Ishikawa (cell line): ENCODE results near the gene GUCA1C.

Source experiments
- CEBPB ChIP-seq: IDR thresholded peaks from 2 replicates; pipeline ENCODE4 v1.6.1; 2012
- CREB1 ChIP-seq: IDR thresholded peaks from 2 replicates; pipeline ENCODE4 v1.6.1; 2012; ENCODE audit warnings: low read depth
- EGR1 ChIP-seq: IDR thresholded peaks from 2 replicates; pipeline ENCODE4 v1.6.1; 2012
- EP300 ChIP-seq: IDR thresholded peaks from 2 replicates; pipeline ENCODE4 v1.6.1; 2012; ENCODE audit warnings: borderline replicate concordance
- FOXM1 ChIP-seq: IDR thresholded peaks from 2 replicates; pipeline ENCODE4 v1.6.1; 2012; ENCODE audit warnings: low read depth, borderline replicate concordance
- NFIC ChIP-seq: IDR thresholded peaks from 2 replicates; pipeline ENCODE4 v1.6.1; 2012
- RAD21 ChIP-seq: IDR thresholded peaks from 2 replicates; pipeline ENCODE4 v1.6.1; 2012; ENCODE audit warnings: low read depth
- REST ChIP-seq: IDR thresholded peaks from 2 replicates; pipeline ENCODE4 v1.6.1; 2012; ENCODE audit warnings: low read depth, mild to moderate bottlenecking
- TAF1 ChIP-seq: IDR thresholded peaks from 2 replicates; pipeline ENCODE4 v1.6.1; 2012; ENCODE audit warnings: low read depth, mild to moderate bottlenecking
- TCF12 ChIP-seq: IDR thresholded peaks from 2 replicates; pipeline ENCODE4 v1.6.1; 2012; ENCODE audit warnings: low read depth
- TEAD4 ChIP-seq: IDR thresholded peaks from 2 replicates; pipeline ENCODE4 v1.6.1; 2012
- USF1 ChIP-seq: IDR thresholded peaks from 2 replicates; pipeline ENCODE4 v1.6.1; 2012
- YY1 ChIP-seq: IDR thresholded peaks from 2 replicates; pipeline ENCODE4 v1.6.1; 2012; ENCODE audit warnings: low read depth
- ZBTB7A ChIP-seq: IDR thresholded peaks from 2 replicates; pipeline ENCODE4 v1.6.1; 2012; ENCODE audit warnings: low read depth
- TF ChIP-seq, protein P1 (sequence below): IDR thresholded peaks from 2 replicates; pipeline ENCODE4 v1.6.1; 2012

The GUCA1C gene

DNA sequence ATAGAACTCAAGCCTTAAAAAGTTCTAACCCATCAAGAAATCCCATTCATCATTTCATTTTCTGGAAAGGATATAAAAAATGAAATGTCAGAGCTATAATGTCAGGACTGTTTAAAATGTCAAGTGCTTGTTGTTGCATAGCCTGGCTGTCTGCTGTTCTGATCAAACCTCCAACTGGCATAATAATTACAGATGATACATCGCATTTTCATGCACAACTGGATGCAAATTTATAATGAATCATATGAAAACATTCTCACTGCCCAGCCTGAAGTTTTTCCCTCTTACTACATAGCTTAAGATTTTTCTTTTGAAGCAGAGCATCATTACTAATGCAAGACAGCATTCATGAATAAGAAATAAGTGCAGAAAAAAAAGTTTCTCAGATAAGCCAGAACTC is 46.5 kb downstream of the GUCA1C start:
- TF ChIP-seq ZBTB7A (no peak), YY1 (no peak), REST (no peak), EP300 (no peak), NFIC (no peak)
- TF ChIP-seq, protein P1, sequence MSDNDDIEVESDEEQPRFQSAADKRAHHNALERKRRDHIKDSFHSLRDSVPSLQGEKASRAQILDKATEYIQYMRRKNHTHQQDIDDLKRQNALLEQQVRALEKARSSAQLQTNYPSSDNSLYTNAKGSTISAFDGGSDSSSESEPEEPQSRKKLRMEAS, result no peak

DNA sequence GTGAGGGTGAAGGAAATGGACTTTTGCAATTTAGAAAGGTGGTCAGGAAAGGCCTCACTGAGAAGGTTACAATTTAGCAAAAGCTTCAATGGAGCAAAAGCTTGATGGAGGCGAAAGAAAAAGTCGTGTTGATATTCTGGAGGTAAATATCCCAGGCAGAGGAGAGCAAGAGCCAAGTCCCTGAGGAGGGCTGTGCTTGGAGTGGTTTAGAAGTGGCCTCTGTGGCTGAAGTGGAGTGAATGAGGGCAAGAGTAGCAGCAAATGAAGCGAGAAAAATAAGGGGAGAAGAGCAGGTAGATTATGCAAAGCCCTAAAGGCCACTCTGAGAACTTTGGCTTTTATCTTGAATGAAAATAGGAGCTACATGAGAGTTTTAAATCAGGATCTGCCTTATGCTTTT is 54.1 kb downstream of the GUCA1C start:
- TF ChIP-seq EGR1, result no peak
- TF ChIP-seq RAD21, result no peak
- TF ChIP-seq REST, result no peak
- TF ChIP-seq, protein P1, result no peak
- TF ChIP-seq USF1, result no peak

- no peak for TF ChIP-seq ZBTB7A
- no peak for TF ChIP-seq REST
- TF ChIP-seq, protein P1, result no peak
- no peak for TF ChIP-seq FOXM1
- no peak for TF ChIP-seq CREB1
- no peak for TF ChIP-seq CEBPB
- TF ChIP-seq TCF12, result no peak
- no peak for TF ChIP-seq TEAD4
- TF ChIP-seq EP300, result no peak
- no peak for TF ChIP-seq NFIC
- no peak for TF ChIP-seq YY1
- no peak for TF ChIP-seq USF1
- TF ChIP-seq RAD21, result no peak
- TF ChIP-seq EGR1, result no peak
- no peak for TF ChIP-seq TAF1
These were observed 55.8 kb downstream of the GUCA1C start for GRCh38 chr3:108897883-108898282.

GRCh38 chr3:108894981-108895380 is 58.7 kb downstream of the GUCA1C start:
- TF ChIP-seq NFIC (no peak), CREB1 (no peak), EP300 (no peak), TEAD4 (no peak), TAF1 (no peak), USF1 (no peak), EGR1 (no peak), REST (no peak), TCF12 (no peak), RAD21 (no peak), CEBPB (no peak), ZBTB7A (no peak)
- TF ChIP-seq, protein P1, result no peak
